GM20000 (cell line): Measurements from ENCODE around the gene FADS1.

Source experiments
- DNase-seq: peaks from one replicate; pipeline ENCODE4 v3.0.0; 2012; ENCODE audit warnings: low spot score
- TF ChIP-seq, protein P1 (sequence below): IDR thresholded peaks from 2 replicates; pipeline ENCODE4 v1.5.1; 2012; ENCODE audit warnings: mild to moderate bottlenecking, control low read depth; ENCODE audit errors: extremely low read depth, missing control alignments

Gene FADS1

DNA sequence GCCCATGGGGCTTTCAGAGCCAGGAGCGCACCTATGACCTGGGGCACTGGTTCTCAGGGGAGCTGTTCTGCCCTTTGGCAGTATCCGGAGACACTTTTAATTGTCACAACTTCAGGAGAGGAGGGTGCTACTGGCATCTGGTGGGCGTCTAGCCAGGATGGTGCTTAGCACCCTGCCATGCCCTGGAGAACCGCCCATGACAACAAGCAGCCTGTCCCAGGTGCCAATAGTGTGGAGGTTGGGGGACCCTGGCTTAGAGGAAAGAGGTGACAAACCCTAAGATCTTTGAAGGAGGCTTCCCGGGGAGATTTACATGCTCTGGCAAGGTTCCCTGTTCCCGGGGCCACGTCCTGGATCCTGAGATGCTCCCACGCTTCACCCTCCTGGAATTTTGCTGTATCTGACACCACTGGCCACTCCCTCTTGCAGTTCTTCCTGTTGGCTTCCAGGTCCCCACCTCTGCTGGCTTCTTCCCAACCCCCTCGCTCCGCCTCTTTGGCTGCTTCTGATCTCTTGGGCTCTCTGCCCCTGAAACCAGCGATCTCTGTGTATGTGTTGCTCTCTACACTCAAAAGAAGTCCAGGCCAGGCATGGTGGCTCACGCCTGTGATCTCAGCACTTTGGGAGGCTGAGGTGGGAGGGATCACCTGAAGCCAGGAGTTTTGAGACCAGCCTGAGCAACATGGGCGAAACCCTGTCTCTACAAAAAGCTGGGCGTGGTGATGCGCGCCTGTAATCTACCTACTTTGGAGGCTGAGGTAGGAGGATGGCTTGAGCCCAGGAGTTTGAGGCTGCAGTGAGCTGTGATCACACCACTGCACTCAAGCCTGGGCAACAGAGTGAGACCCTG, 43.5 kb upstream of the FADS1 start:
- TF ChIP-seq, protein P1, sequence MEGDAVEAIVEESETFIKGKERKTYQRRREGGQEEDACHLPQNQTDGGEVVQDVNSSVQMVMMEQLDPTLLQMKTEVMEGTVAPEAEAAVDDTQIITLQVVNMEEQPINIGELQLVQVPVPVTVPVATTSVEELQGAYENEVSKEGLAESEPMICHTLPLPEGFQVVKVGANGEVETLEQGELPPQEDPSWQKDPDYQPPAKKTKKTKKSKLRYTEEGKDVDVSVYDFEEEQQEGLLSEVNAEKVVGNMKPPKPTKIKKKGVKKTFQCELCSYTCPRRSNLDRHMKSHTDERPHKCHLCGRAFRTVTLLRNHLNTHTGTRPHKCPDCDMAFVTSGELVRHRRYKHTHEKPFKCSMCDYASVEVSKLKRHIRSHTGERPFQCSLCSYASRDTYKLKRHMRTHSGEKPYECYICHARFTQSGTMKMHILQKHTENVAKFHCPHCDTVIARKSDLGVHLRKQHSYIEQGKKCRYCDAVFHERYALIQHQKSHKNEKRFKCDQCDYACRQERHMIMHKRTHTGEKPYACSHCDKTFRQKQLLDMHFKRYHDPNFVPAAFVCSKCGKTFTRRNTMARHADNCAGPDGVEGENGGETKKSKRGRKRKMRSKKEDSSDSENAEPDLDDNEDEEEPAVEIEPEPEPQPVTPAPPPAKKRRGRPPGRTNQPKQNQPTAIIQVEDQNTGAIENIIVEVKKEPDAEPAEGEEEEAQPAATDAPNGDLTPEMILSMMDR: no peak
- DNase-seq: no peak

DNA sequence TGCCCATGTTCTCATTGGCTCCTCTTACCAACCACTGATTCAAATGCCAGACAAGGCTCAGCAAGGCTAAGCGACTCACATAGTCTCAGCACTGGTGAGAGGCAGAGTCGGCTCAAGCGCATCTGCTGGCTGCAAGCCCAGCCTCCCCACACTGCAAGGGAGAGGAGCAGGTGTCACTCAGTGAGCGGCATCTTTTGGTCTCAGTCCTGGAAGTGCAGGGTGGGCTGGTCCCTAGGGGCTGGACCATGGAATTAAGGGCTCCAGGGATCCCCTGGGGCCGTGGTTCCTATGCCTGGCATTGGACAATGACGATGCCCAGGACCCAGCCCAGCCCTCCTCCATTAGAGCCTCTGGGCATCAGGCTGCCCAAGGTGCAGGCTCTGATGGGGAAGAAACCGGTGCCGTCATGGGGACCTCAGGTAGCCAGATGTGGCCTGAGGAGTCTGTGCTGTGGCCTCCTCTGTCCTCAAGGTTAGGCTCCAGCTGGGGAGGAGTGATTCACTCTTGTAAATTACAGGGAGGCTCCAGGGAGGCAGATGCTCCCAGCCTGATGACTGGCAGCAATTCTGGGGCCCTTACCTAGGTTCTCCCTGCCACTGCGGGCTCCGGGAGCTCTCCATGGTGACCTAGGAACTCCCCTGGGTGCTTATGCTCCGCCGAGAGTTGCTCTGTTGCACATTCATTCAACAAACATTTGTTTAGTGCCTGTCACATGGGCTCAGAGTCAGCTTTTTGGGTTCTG, 39.3 kb upstream of the FADS1 start:
- TF ChIP-seq, protein P1: no peak
- no peak for DNase-seq

DNA sequence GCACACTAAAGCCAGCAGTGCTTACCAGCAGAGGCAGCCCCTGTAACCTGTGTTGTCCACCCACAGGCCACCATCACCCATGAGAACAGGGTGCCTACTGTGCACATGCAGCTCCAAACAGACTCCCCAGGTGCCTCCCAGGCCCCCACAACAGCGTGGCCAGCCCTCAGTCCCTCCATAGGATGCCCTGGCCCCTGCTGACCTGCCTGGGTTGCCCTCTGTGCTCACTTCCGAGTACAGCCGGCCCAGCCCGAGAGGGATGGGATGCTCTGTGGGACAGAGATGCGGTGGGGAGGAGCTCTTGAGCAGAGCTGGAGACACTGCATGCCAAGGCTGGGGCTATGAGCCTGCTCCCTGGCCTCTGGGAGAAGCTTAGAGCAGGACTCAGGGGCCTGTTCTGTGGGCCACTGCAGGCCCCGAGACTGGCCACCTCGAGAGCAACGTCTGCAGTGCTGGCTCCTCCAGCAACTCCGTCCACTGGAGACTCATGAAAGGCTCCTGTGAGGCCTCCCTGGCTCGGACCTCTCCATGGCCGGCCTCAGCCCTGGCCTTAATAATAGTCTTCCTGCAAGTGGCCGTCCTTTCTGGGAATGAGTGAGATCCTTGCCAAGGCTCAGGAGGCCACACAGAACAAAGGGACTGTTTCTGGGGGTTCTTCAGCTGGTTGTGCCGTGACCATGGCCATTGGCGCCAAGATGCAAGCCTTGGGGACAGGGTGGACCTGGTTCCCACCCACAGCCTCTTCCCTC, 38.3 kb upstream of the FADS1 start:
- DNase-seq: no peak
- TF ChIP-seq, protein P1: no peak

DNA sequence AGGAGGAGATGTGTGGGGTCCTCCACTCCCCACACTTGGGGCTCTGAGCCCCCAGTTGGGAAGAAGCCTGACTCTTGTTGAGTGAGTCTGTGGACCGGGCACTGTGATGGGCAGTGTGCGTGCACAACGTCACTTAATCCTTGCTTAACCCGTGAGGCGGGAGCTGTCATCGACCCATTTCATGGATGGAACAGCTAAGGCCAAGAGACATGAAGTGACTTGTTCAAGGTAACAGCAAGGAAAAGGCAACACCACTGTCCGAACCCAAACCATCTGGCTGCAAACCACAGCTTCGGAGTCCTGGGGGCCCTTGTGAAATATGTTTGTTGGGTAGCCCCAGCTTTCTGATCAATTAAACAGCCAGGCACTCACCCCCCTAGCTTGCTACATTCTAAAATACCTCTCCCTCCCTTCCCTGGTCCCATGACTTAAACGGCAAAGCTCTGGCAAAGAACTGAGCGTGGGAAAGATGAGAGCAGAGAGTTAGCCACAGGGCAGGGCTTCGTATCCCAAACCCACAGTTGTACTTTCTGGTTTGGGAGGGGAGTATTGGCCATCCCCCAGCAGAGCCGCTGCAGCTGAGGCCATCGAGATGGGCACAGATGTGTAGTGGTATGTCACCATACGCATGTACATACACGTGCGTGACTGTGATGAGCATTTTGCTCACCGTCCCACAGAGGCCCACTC, 37.5 kb upstream of the FADS1 start:
- DNase-seq: no peak
- TF ChIP-seq, protein P1: no peak

DNA sequence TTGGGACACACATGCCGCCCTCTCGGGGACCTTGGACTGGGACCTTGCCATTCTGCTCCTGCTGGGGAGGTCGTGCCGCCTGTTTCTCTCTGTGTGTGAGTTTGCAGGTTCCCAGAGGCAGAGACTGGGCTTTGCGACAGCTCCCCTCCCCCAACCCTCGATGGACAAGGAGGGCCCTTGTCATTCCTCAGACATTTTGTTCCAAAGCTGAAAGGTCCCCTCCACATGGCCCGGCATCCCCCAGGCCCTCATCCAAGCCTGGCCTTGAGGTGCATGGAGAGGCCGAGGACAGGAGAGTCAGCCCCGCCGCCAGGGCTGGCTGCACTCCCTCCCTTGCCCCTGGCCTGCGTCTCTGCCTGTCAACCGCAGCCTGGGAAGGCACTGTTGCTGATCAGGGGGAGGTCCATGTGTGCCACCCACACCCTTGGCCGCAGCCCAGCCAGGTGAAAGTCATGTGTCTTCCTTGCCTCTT, 36.9 kb upstream of the FADS1 start:
- DNase-seq: no peak
- TF ChIP-seq, protein P1: no peak

DNA sequence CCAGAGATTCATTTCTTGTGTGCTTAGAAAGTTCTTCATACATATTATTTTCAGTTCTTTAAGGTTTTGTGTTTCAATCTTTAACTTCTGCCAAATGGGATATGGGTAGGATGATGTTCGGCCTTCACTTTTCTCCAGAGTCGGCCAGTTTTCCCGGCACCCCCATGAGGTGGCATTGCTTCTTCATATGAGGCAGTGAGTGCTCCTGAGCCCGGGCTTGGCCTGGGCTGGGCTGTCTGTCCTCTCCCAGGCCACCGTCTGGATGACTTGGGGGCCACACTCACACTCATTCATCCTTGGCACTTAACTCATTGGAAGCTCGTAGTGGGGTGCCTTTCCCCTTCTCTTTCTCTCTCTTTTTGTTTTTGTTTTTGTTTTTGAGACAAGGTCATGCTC, 35.1 kb upstream of the FADS1 start:
- TF ChIP-seq, protein P1: no peak
- DNase-seq: no peak
